HCT116 (cell line): ENCODE results near the gene SIRPG. TPM values are rescaled to one million over a fixed set of nuclear protein-coding genes. Genes with fewer than 3 reads are reported as not detected.

Experiments used
- ATAC-seq: fragments of 200-7000 bp; cut with Tn5 transposase; 2 replicates; pipeline ENCODE4 v1.9.1; 2020; ENCODE audit warnings: mild to moderate bottlenecking, moderate library complexity
- BruUV-seq: library from RNA; stranded (reverse); fragments of 400-500 nt; replicated peaks from 2 replicates; lab custom pipeline; 2021; lab: Mats Ljungman, UMichigan
- CTCF ChIA-PET: fragments of 300-600 bp; sonication (Branson Sonifier 250); formaldehyde crosslinking; loops from one replicate; lab custom pipeline; 2021; ENCODE audit warnings: antibody characterized with exemption; lab: Charles Lee
- POLR2A ChIA-PET: fragments of 300-600, 350-600 bp; sonication (Branson Sonifier 250); formaldehyde crosslinking; loops from one replicate; lab custom pipeline; 2021; ENCODE audit warnings: antibody characterized with exemption; lab: Charles Lee
- RAD21 ChIA-PET, 2 experiments: fragments of 300-600 bp; sonication (Branson Sonifier 250); formaldehyde crosslinking; loops; one replicate each; lab custom pipeline; 2023; ENCODE audit warnings: low total read pairs in 2 of 2; ENCODE audit not compliant: uncharacterized antibody in 2 of 2, unreplicated experiment in 2 of 2, low non-redundant PET in 1 of 2; lab: Charles Lee
- DNase-seq: peaks from one replicate; pipeline ENCODE4 v3.0.0-alpha.2; 2010; ENCODE audit warnings: low read depth, low spot score
- H2AFZ ChIP-seq: fragments of 200-600 bp; shearing (Covaris generic), sonication (generic); 2 replicates; pipeline ENCODE4 v1.6.1; 2017; ENCODE audit warnings: low read depth, mixed run types, mixed read lengths, antibody characterized with exemption, low read length; ENCODE audit not compliant: poor library complexity, severe bottlenecking
- H3K27ac ChIP-seq: 2 replicates; pipeline ENCODE4 v1.5.1; 2012; ENCODE audit warnings: low read depth, low read length
- H3K27me3 ChIP-seq: fragments of 200-600 bp; sonication (generic); 2 replicates; pipeline ENCODE4 v1.6.1; 2016; ENCODE audit warnings: mixed run types, low read length, mixed read lengths; ENCODE audit not compliant: insufficient read depth
- H3K36me3 ChIP-seq, 2 experiments: fragments of 200-500 bp in 1 of 2; fragments of 200-600 bp in 1 of 2; sonication (Bioruptor generic) in 1 of 2; sonication (generic) in 1 of 2; 2 replicates each; pipeline versions ENCODE4 v1.5.1 to v1.6.1; 2014 to 2016; ENCODE audit warnings: low read length in 2 of 2, inconsistent platforms in 1 of 2, mixed read lengths in 1 of 2, mixed run types in 1 of 2; ENCODE audit not compliant: insufficient read depth in 2 of 2, control insufficient read depth in 1 of 2
- H3K4me1 ChIP-seq, 2 experiments: fragments of 200-600 bp in 1 of 2; sonication (generic) in 1 of 2; 2 replicates each; pipeline versions ENCODE4 v1.5.1 to v1.6.1; 2012 to 2017; ENCODE audit warnings: low read length in 2 of 2, inconsistent platforms in 1 of 2, mild to moderate bottlenecking in 1 of 2, mixed read lengths in 1 of 2, mixed run types in 1 of 2, moderate library complexity in 1 of 2; ENCODE audit not compliant: insufficient read depth in 2 of 2, control insufficient read depth in 1 of 2
- H3K4me2 ChIP-seq: fragments of 200-600 bp; sonication (generic); 2 replicates; pipeline ENCODE4 v1.6.1; 2017; ENCODE audit warnings: mixed run types, low read length, mixed read lengths
- H3K4me3 ChIP-seq, 2 experiments: fragments of 200-600 bp in 1 of 2; sonication (generic) in 1 of 2; replicated peaks in 1 of 2; 2 replicates each; pipeline ENCODE4 v1.5.1; 2011 to 2016; ENCODE audit warnings: low read length in 2 of 2, control low read depth in 1 of 2, low read depth in 1 of 2, mild to moderate bottlenecking in 1 of 2, mixed read lengths in 1 of 2, mixed run types in 1 of 2
- H3K79me2 ChIP-seq: fragments of 200-600 bp; sonication (generic); 2 replicates; pipeline ENCODE4 v1.6.1; 2017; ENCODE audit warnings: mild to moderate bottlenecking, mixed run types, low read length, moderate library complexity, mixed read lengths; ENCODE audit not compliant: insufficient read depth
- H3K9ac ChIP-seq: fragments of 200-600 bp; sonication (generic); 2 replicates; pipeline ENCODE4 v1.6.1; 2016; ENCODE audit warnings: low read length, mixed read lengths
- H3K9me2 ChIP-seq: fragments of 200-600 bp; sonication (generic), shearing (Covaris generic); 2 replicates; pipeline ENCODE4 v1.6.1; 2017; ENCODE audit warnings: mixed run types, mild to moderate bottlenecking, moderate library complexity; ENCODE audit not compliant: insufficient read depth
- H3K9me3 ChIP-seq, 2 experiments: fragments of 200-500 bp in 1 of 2; fragments of 200-600 bp in 1 of 2; sonication (Bioruptor generic) in 1 of 2; sonication (generic) in 1 of 2; 2 replicates each; pipeline ENCODE4 v1.6.1; 2014 to 2017; ENCODE audit warnings: low read length in 2 of 2, mixed read lengths in 2 of 2, inconsistent platforms in 1 of 2, low read depth in 1 of 2, mild to moderate bottlenecking in 1 of 2, mixed run types in 1 of 2, moderate library complexity in 1 of 2; ENCODE audit not compliant: control insufficient read depth in 1 of 2, insufficient read depth in 1 of 2
- H4K20me1 ChIP-seq: fragments of 200-600 bp; sonication (generic), shearing (Covaris generic); 2 replicates; pipeline ENCODE4 v1.6.1; 2017; ENCODE audit warnings: mixed run types, mild to moderate bottlenecking, moderate library complexity; ENCODE audit not compliant: insufficient read depth
- CBX3 ChIP-seq: IDR thresholded peaks from 2 replicates; pipeline ENCODE4 v1.6.1; 2012; ENCODE audit warnings: low read depth
- CEBPB ChIP-seq: IDR thresholded peaks from 2 replicates; pipeline ENCODE4 v1.6.1; 2012; ENCODE audit warnings: low read depth
- ELF1 ChIP-seq: IDR thresholded peaks from 2 replicates; pipeline ENCODE4 v1.6.1; 2012; ENCODE audit warnings: low read depth, borderline replicate concordance
- EZH2 ChIP-seq: fragments of 200-600 bp; sonication (generic); IDR thresholded peaks from 2 replicates; pipeline ENCODE4 v1.6.1; 2017; ENCODE audit warnings: antibody characterized with exemption, mixed run types
- EZH2phosphoT487 ChIP-seq: fragments of 200-600 bp; IDR thresholded peaks from 2 replicates; pipeline ENCODE4 v1.6.1; 2018; ENCODE audit warnings: antibody characterized with exemption, borderline replicate concordance
- FOSL1 ChIP-seq: IDR thresholded peaks from 2 replicates; pipeline ENCODE4 v1.6.1; 2012; ENCODE audit warnings: low read depth
- JUND ChIP-seq: IDR thresholded peaks from 2 replicates; pipeline ENCODE4 v1.6.1; 2012
- POLR2A ChIP-seq: IDR thresholded peaks from 2 replicates; pipeline ENCODE4 v1.7.0; 2011; ENCODE audit warnings: borderline replicate concordance; ENCODE audit not compliant: insufficient read depth, insufficient read length; ENCODE audit errors: extremely low read depth
- POLR2AphosphoS5 ChIP-seq: IDR thresholded peaks from 2 replicates; pipeline ENCODE4 v1.6.1; 2011; ENCODE audit warnings: mild to moderate bottlenecking, low read depth, low read length, moderate library complexity
- RAD21 ChIP-seq: IDR thresholded peaks from 2 replicates; pipeline ENCODE4 v1.6.1; 2012; ENCODE audit warnings: low read depth, mild to moderate bottlenecking
- REST ChIP-seq: IDR thresholded peaks from 2 replicates; pipeline ENCODE4 v1.6.1; 2012; ENCODE audit warnings: low read depth
- SIN3A ChIP-seq: IDR thresholded peaks from 2 replicates; pipeline ENCODE4 v1.6.1; 2012; ENCODE audit warnings: low read depth
- SRF ChIP-seq: IDR thresholded peaks from 2 replicates; pipeline ENCODE4 v1.6.1; 2012; ENCODE audit warnings: low read depth
- YY1 ChIP-seq: IDR thresholded peaks from 2 replicates; pipeline ENCODE4 v1.6.1; 2011; ENCODE audit warnings: low read length, low read depth, moderate library complexity, mild to moderate bottlenecking; ENCODE audit not compliant: insufficient replicate concordance; ENCODE audit errors: extremely low read depth
- ZNF274 ChIP-seq: fragments of 200-500 bp; sonication (Bioruptor generic); IDR thresholded peaks from 2 replicates; pipeline ENCODE4 v1.6.1; 2014; ENCODE audit warnings: mild to moderate bottlenecking, low read depth, low read length, inconsistent platforms
- intact Hi-C: fragments of 100-400 bp; cut with micrococcal nuclease; formaldehyde crosslinking; loops from 2 replicates; pipeline ENCODE4 v1.10.0; 2022
- total RNA-seq: library from RNA; stranded (reverse); gene quantifications from one replicate; pipeline ENCODE4 v1.2.1, GENCODE V29; 2021; ENCODE audit not compliant: unreplicated experiment
- TF ChIP-seq, protein P1 (sequence below): IDR thresholded peaks from 2 replicates; pipeline ENCODE4 v1.6.1; 2011; ENCODE audit warnings: mild to moderate bottlenecking, low read length, moderate library complexity; ENCODE audit not compliant: insufficient replicate concordance; ENCODE audit errors: extremely low read depth
- TF ChIP-seq, protein P2 (sequence below): IDR thresholded peaks from 2 replicates; pipeline ENCODE4 v1.6.1; 2012
- TF ChIP-seq, protein P3 (sequence below): IDR thresholded peaks from 2 replicates; pipeline ENCODE4 v1.6.1; 2012

SIRPG gene
- total RNA-seq, 1 experiment from 2014 or later = not detected

- Histone ChIP-seq H3K4me3 (no peak overlapping the region), H3K4me1 (no peaks in the 10 kb centered on the region), H3K9me3 (no peaks in the 10 kb centered on the region; a peak in 1 of 4 replicates), H3K36me3 (no peaks in the 10 kb centered on the region), H2AFZ (no peak overlapping the region), H4K20me1 (no peaks in the 10 kb centered on the region), H3K9me2 (no peaks in the 10 kb centered on the region), H3K4me2 (no peak overlapping the region), H3K9ac (no peak overlapping the region), H3K27ac (no peak overlapping the region), H3K79me2 (no peaks in the 10 kb centered on the region), H3K27me3 (peaks cover 41% of the 10 kb centered on the region)
- ATAC-seq = no peak
- no TSS peak for BruUV-seq
- CTCF ChIA-PET = no interaction called here
- intact Hi-C loops = no loop called here
- TF ChIP-seq, protein P1, sequence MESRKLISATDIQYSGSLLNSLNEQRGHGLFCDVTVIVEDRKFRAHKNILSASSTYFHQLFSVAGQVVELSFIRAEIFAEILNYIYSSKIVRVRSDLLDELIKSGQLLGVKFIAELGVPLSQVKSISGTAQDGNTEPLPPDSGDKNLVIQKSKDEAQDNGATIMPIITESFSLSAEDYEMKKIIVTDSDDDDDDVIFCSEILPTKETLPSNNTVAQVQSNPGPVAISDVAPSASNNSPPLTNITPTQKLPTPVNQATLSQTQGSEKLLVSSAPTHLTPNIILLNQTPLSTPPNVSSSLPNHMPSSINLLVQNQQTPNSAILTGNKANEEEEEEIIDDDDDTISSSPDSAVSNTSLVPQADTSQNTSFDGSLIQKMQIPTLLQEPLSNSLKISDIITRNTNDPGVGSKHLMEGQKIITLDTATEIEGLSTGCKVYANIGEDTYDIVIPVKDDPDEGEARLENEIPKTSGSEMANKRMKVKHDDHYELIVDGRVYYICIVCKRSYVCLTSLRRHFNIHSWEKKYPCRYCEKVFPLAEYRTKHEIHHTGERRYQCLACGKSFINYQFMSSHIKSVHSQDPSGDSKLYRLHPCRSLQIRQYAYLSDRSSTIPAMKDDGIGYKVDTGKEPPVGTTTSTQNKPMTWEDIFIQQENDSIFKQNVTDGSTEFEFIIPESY = no peak
- TF ChIP-seq YY1 (no peak), ELF1 (no peak), FOSL1 (no peak), POLR2A (no peak), REST (no peak), ZNF274 (no peak), POLR2AphosphoS5 (no peak), SIN3A (no peak), SRF (no peak), JUND (no peak), CBX3 (no peak), EZH2 (no peak), EZH2phosphoT487 (no peak), CEBPB (no peak), RAD21 (no peak)
- TF ChIP-seq, protein P2, sequence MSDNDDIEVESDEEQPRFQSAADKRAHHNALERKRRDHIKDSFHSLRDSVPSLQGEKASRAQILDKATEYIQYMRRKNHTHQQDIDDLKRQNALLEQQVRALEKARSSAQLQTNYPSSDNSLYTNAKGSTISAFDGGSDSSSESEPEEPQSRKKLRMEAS = no peak
- TF ChIP-seq, protein P3, sequence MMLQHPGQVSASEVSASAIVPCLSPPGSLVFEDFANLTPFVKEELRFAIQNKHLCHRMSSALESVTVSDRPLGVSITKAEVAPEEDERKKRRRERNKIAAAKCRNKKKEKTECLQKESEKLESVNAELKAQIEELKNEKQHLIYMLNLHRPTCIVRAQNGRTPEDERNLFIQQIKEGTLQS = no peak
- no peak for DNase-seq
- POLR2A ChIA-PET = no interaction called here
- RAD21 ChIA-PET = no interaction called here
These were observed 27.9 kb upstream of the SIRPG start for GRCh38 chr20:1685304-1686052.
